NCI-H524 (cell line): ENCODE results near the gene APCDD1L.
"Not testable (repeated sequence)": the region's sequence is repeated elsewhere in the genome, so short reads cannot be mapped to it uniquely, and the experiment has no call there.

Experiments
- DNase-seq, 2 experiments: peaks; one replicate each; lab custom pipeline; 2025; lab: John Stamatoyannopoulos, UW

APCDD1L gene

DNA sequence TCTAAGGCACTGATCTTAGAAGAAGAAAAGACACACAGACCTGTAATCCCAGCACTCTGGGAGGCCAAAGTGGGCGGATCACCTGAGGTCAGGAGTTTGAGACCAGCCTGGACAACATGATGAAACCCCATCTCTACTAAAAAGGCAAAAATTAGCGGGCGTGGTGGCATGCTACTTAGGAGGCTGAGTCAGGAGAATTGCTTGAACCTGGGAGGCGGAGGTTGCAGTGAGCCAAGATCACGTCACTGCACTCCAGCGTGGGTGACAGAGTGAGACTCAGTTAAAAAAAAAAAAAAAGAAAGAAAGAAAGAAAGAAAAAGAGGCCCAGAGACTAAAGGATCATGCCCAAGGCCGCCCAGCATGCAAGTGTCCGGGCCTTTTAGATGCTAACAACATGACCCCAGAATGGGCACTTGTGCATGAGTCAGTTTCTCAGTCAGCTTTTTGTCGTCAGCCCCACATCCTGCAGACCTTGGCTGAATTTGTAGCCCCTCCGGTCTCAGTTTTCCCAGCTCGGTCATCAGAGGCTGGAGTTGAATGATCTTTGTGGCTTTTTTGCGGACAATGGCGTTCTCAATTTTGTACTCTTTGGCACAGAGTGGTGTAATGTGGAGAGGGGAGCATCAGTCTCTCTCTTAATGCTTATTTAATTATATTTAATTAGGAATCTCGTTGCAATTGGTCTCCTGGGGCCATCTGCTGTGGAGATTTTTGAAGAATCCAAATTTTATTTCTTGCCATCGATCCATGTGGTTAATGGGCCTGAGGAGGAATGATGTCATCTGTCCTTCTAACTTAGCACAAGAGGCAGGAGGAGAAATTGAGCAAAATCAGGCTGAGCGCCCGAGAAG, 30.6 kb upstream of the APCDD1L start:
- DNase-seq: no peak

DNA sequence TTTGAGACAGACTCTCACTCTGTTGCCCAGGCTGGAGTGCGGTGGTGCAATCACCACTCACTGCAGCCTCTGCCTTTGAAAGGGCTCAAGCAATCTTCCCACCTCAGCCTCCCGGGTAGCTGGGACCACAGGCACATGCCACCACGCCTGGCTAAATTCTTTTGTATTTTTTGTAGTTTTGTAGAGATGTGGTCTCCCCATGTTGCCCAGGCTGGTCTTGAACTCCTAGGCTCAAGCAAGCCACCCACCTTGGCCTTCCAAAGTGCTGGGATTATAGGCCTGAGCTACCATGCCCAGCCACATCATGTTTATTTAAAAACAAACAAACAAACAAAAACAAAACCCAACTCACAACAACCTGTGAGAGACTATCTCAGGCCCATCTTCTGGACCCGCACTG, 29.7 kb upstream of the APCDD1L start:
- no peak for DNase-seq

DNA sequence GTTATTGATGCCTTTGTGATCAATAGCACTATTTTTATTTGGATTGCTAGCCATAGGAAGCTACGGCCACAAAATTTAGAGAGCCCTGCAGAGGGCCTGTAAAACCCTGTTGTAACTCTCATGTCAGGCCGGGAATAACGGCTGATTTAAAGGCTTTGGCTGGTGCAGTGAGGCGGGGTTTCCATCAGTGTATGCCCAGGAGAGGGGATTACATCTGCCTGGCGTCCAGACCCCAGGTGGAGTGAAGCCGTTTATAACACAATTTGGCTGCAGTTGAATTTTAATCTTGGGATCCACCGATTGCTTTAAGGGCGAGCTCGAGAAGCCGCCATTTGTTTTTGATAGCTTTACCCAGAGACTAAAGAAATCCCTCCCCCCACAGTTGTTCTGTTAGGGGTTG, 29.1 kb upstream of the APCDD1L start:
- DNase-seq: peak in 1 of 2 experiments; percentile 15

DNA sequence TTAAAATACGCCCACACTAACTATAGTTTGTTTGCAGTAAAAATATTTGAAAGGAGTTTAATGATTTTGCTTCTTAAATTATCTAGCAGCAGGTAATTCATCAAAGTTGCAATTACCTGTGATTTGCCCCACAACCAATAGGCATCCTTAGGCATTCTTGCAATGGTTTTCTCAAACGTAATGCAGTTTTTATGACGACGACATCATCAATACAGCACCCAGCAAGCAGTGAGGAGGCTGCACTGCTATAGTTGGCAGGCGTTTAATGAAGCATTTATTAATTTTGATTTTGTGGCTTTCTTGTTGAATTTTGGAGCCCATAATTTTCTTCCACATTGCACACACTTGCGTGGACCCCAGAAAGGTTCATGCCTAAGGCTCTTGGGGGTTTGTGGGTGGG, 28.1 kb upstream of the APCDD1L start:
- no peak for DNase-seq

DNA sequence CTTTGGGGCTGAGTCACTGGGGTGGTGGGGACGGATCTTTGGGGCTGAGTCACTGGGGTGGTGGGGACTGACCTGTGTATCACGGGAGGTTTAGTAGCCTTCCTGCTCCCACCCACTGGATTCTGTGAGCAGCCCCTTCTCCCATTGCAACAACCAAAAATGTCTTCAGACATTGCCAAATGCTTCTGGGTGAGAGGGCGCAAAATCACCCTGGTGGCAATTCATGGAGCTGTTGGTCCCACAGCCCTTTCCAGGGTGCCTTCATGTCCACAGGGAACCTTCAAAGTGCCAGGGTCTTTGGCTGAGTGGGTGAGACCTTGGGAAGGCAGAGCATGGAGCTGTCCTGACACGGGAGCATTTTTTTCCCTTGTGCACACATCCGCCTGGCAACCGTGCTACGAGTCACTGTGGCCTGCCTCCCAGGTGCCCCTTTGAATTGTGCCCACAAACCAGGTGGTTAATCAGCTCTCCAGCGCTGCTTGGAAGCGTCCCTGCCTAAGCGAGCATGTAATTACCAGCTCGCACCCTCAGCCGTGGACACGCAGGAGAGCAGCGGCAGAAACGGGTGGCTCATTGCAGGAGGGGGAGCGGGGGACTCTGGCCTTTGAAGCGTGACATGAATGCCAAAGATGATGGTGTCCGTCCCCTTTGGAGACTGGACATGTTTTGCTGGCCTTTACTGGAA, 27.4 kb upstream of the APCDD1L start:
- no peak for DNase-seq

DNA sequence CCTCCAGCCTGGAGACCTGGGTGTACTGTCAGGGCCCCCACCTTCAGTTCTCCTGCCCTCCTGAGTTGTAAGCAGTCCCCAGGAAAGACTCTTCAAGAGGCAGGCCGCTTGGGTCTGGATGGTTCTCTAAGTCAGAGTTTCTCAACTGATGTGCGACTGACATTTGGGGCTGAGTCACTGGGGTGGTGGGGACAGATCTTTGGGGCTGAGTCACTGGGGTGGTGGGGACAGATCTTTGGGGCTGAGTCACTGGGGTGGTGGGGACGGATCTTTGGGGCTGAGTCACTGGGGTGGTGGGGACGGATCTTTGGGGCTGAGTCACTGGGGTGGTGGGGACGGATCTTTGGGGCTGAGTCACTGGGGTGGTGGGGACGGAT, 26.8 kb upstream of the APCDD1L start:
- DNase-seq: not testable (repeated sequence)

DNA sequence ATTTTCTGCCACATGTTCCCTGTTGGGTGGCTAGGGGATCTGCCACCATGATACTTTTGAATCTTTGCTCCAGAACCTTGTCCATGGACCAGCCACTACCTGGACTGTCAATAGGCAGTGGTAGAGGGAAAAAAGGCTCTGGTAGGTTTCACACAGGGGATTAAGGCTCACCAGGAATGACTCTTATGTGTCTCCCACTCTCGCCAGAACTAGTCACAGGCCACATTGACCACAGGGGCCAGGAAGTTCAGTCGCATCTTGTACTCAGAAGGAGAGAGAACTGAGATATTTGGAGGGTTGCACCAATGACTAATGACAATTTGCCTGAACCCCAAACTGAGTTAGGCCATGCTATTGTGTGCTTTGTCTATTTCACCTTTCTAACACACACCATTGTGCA, 23.6 kb upstream of the APCDD1L start:
- DNase-seq: no peak

DNA sequence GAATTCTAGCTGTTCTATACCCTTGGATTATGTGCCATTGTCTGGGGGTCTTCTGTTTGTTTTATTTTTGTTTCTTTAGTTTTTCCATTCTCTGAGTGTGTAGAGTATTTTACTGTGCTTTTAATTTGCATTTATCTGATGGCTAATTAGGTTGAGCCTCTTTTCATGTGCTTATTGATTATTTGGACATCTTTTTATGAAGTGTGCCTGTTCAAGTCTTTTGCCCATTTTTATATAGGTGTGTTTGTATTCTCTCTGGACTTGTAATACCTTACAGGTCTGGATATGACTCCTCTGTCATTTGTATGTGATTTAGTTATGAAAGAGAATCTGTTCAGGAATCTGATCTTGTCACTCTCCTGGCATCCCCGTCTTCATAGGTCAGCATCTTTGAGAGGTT, 22.6 kb upstream of the APCDD1L start:
- DNase-seq: no peak

DNA sequence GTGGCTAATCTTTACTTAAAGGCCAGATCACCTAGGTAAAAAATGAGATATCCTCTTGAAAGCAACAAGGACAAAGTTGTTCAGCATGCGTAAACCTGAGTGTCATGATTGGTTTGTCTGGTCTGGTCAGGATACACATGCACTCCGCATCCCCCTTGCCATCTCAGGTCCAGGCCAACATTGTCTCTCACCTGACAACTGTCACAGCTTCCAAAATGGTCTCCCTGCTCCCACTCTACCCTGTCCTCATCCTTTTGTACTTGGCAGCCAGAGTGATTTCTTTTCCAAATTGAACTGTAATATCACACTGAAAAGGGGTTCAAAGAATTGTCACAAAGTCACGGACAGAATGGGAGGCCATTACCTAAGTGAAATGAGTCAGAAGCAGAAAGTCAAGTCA, 21.1 kb upstream of the APCDD1L start:
- no peak for DNase-seq

DNA sequence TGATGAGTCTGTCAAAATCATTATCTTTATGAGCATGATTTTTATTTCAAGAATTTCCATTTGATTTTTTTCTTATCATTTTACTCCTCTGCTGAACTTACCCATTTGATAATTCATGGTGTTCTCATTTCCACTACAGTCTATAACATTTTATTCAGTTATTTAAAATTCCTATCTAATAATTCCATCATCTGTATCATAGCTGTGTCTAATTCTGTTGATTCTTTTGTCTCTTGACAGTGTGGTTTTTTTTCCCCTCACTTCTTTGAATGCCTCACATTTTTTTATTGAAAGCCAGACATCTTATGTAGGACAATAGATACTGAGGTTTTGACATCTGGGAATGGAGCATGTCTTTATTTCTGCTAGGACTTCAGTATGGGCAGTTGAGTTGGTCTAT, 16.5 kb upstream of the APCDD1L start:
- DNase-seq: no peak

DNA sequence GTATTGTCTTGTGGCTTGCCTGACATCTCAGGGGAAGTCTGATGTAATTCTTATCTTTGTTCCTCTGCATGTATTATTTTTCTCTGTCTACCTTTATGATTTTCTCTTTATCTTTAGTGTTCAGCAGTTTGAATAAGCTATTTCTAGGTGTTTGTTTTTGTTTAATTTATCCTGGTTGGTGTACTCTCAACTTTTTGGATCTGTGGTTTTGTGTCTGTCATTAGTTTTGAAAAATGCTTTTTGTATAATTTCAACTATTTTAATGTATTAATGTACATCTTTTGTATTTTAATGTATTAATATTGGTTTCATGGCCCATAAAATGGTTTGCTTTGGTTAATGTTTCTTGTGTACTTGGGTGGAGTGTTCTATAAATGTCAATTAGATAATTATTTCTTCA, 15.9 kb upstream of the APCDD1L start:
- no peak for DNase-seq

DNA sequence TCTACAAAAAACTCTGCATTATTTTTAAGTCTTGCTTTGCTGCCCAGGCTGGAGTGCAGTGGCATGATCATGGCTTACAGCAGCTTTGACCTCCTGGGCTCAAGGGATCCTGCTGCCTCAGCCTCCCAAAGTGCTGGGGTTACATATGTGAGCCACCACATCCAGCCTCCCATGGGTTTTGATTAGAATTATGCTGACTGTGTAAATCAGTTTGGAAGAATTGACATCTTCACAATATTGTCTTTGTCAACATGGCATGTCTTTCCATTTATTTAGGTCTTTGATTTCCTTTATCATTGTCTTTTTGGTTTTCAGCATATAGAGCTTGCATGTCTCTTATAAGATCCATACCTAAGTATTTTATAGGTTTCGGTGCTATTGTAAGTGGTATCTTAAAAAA, 13.2 kb upstream of the APCDD1L start:
- no peak for DNase-seq

DNA sequence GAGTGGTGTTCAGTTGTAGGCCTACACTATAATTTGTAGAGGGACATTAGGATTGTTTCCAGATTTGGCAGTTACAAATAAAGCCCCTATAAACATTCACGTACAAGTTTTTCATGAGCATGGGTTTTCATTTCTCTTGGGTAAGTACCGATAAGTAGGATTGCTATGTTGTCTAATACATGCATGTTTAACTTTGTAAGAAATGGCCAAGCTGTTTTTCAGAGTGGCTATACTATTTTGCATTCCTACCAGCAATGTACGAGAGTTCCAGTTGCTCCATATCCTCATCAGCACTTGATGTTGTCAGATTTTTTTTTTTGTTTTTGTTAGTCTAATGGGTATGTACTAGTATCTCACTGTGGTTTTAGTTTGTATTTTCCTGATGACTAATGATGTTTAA, 11.2 kb upstream of the APCDD1L start:
- DNase-seq: no peak

DNA sequence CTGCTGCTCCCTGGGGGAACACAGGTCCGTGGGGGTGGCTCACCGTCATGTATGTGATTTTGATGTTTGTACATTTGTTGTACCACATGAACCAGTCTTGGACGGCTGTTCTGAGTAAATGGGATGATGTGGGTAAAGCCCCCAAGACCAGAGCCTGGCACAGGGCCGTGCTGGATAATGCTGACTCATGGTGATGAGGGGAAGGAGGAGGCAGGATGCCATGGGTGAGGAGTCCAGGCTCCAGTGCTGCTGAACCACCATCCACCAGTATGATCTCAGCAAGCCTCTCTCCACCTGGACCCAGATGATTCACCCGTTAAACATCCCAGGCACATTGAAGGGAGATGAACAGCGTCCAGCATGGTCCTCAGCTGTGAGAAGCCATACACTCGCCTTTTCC, 9.6 kb upstream of the APCDD1L start:
- DNase-seq: no peak

DNA sequence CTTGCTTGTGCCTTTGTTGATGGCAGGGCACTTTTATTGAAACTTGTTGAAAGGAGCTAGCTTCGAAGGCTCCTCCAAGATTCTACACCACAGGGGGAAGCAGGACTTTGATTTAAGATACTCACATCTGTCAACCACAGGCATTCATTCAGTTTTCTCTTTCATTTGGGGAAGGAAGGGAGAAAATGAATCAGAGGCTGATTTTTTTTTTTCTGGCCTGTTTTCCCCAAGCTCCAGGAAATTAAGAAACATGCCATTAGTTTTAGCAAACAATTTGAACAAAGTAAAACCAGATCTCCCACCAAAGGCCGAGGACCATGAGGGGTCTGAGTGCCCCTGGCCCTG, 8.7 kb upstream of the APCDD1L start:
- DNase-seq: no peak

DNA sequence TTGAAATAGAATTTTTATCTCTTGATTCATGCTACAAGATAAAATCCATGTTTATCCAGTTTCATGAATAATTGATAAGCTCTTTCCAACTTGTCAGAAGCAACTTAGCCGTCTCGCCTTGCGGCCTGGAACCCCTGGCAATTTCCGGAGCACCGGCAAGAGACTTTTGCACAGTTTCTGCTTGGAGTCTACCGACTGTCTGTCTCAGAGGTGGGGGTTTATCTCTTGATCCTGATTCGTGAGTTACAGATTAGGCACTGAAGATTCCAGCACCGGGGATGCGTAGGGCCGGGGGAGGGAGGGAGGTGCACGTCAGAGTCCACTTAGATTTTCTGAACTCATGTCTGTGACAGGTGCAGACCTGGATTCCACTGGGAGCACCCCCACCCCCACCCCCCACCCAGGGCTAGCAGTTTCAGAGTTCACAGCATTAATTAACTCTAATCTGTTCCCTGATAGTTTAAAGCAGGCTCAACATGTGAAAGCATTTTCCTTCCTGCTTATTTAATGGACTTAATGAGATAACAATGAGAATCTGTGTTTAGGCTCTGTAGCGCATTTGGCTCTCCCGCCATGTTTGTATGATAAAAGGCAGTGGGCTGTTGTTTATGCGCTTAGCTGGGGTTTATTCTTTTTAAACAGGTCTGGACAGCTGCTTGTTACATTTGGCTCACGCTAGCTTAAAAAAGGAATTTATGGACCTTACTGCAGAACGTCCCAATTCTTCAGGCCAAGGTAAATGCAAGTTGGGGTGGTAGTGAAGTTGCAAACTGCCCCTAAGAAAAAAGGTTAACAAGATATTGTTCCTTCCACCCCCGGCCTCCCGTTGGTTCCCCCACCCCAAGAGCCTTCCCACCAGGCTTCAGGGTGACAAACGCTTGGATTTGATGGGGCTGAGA, 8.1 kb upstream of the APCDD1L start:
- DNase-seq: peak; percentile 16 to 58

DNA sequence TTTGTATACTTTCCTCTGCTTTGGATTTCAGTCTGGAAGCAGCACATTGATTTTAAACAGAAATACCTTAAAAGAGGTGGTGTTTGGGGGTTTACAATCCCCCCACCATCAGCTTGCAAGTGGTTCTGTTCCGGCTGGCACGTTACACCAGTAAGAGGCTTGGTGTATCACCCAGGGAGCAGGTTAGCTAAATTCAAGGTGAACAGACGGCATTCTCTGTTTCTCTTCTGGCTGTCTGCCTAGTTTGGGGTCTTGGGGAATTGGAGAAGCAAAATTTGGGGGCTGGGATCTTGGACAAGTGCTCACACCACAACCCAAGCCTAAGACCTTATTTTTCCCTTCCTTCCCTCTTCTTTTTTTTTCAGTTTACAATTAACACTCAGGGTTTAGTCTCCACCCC, 7.5 kb upstream of the APCDD1L start:
- peak in 1 of 2 experiments; percentile 3 for DNase-seq

DNA sequence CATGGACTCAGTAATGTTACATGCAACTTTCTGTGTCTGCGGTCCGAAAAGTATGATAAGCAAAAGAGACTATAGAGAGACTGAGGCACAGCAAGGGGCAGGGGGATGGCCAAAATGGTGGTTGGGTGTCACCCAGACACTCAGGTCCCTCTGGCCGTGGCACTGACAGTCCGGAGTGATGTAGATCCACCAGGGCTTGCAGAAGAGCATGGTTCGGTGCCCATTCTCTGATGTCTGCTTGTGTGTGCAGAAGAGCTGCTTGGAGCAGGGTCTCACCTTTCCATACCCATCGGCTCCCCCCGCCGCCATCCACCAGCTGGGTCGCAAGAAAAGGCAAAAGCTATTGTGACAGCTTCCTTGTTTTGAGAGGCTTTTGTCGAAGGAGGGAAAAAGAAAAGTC, 6.6 kb upstream of the APCDD1L start:
- no peak for DNase-seq

DNA sequence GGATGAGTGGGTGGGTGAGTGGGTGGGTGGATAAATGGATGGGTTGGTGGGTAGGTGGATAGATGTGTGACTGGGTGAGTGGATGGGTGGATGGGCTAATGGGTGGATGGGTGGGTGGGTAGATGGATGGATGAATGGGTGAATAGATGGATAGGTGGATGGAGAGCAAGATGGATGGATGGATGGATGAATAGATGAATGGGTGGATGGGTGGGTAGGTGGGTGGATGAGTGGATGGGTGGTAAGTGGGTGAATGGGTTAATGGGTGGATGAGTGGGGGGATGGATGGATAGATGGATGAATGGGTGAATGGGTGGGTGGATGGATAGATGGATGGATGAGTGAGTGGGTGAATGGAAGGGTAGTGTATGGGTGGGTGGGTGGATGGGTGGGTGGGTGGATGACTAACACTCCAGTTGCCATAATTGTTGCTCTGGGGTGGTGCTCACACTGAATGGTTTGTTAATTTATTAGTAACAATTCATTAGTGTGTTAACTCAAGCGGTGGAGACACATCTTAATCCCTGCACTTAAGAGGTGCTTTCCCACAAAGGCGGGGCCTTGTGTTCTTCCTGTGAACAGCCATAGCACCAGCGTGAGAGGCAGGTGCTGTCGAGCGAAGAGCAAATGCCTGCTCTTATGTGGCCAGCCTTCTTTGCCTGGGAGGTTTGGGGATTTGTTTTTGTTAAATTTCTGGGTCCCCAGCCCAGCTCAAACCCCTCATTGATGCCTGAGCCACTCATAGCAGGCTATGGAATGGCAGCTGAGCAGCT, 4.9 kb upstream of the APCDD1L start:
- peak in 1 of 2 experiments; percentile 52 for DNase-seq

DNA sequence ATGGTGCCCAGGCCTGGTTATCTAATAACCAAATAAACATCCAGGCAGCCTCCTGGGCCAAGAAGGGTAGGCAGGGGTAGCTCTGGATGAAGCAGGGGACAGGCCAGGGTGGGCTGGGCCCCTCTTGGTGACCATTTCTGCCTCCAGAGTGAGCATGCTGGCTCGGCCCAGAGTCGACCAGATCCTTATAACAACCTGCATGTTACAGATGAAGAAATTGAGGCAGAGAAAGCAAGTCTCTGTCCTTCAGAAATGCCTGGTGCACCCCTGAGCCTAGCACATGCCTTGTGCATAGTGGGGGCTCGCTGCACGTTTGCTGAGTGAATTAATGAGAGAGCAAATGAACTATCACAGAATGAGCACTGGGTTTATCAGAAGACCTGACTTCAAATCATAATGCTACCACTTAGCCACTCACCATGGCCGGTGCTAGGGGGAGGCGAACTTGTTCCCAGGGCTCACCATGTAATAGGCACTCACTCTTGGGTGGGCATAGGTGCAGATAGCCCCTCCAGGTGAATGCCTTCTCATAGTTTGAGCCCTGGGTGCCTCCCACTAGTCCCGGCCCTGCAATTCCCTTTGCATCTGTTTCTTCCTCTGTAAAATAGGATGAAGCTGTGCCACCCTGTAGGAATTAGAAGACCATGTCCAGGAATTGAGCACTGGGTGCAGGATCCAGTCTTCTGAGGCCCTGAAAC, 3.8 kb upstream of the APCDD1L start:
- no peak for DNase-seq

DNA sequence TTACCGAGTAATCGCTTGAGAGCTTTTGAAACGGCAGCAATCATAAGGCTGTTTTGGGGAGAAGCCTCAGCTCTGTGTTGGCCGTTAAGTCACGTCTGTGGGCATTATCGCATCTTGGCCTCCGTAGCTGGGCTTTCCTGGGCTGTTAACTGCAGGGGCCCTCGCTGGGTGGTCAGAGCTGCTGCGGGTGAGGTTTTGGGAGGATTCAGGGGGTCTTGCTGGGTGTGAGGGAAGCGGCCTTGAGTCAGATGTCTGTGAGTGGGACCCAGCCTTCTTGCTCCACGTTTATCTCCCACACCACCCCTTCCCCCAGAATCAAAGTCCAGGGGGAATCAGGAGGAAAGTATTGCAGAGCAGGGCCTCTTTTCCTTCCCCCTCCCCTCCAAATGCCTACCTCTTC, 3.2 kb upstream of the APCDD1L start:
- DNase-seq: no peak
